ENCODE data around the gene TSC1. TPM values are rescaled to one million over a fixed set of nuclear protein-coding genes. Genes with fewer than 3 reads are reported as not detected.

Gene TSC1
- total RNA-seq, 1 donor from 2014 or later, result 52.8 TPM

GRCh38 chr9:132886334-132886725, 58.1 kb downstream of the TSC1 start:
- Histone ChIP-seq H3K27me3 (ENCODE audit: low read depth) (no peaks in the 10 kb centered on the region), H3K36me3 (peaks cover 6% of the 10 kb centered on the region)
- intact Hi-C loops (cut with micrococcal nuclease), result no loop called here

GRCh38 chr9:132885720-132886333, 58.6 kb downstream of the TSC1 start:
- no peak overlapping the region for H3K27ac ChIP-seq (replicated peaks)
- no peaks in the 10 kb centered on the region for H3K27me3 ChIP-seq (ENCODE audit: low read depth)
- no peak for DNase-seq
- no peaks in the 10 kb centered on the region for H3K9me3 ChIP-seq (replicated peaks)
- no peak overlapping the region for H3K4me3 ChIP-seq
- no peak for TF ChIP-seq CTCF (IDR thresholded peaks at IDR 0.05; ENCODE audit: borderline replicate concordance)
- H3K36me3 ChIP-seq, result peaks cover 6% of the 10 kb centered on the region
- intact Hi-C loops (cut with micrococcal nuclease), result no loop called here
- H3K4me1 ChIP-seq, result no peaks in the 10 kb centered on the region

More at GRCh38 chr9:132886334-132886725, 58.1 kb downstream of the TSC1 start:
- H3K9me3 ChIP-seq (replicated peaks), result no peaks in the 10 kb centered on the region
- H3K4me1 ChIP-seq, result no peaks in the 10 kb centered on the region
- no peak for DNase-seq
- TF ChIP-seq CTCF (IDR thresholded peaks at IDR 0.05; ENCODE audit: borderline replicate concordance), result no peak
- no peak overlapping the region for H3K27ac ChIP-seq (replicated peaks)
- no peak overlapping the region for H3K4me3 ChIP-seq

DNA sequence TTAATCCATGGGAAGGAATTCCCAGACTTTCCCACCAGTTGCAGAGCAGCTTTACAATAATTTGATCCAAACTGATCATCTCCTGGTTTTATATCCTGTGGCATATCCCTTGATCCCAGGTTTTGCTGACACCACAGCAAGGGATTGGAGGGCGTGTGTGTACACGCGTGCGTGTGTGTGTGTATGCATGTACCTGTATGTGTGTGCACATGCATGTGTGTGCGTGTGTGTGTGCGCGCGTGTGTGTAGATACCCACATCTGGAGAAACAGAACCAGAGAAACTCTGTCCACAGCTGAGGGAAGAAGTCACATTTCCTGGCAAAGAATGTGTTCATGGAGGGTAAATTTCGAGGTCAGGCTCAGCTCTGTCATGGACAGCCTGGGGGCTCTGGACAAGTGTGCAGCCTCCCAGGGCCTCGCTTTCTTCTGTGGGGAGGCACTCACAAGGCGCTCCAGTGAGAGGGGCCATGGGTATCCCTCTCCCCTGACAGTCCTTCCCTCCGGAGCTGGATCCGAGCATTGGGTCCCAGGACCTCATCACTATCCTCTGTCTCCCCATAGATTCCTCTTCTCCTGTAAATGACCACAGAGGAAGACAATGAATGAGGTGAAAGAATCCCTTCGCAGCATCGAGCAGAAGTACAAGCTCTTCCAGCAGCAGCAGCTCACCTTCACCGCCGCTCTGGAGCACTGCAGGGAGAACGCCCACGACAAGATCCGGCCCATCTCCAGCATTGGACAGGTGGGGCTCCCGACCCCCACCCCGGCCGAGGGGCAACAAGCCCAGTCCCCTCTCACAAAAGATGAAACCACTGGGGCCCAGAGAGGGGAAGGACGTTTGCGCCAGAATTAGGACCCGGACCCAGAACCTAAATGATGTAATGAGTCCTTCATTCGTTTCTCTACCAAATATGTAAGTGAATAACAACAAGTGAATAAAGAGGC, 60.8 kb downstream of the TSC1 start:
- H3K36me3 ChIP-seq, result peaks cover 6% of the 10 kb centered on the region
- H3K4me1 ChIP-seq, result peaks cover 12% of the 10 kb centered on the region
- H3K27me3 ChIP-seq (ENCODE audit: low read depth), result no peaks in the 10 kb centered on the region
- H3K4me3 ChIP-seq, result no peak overlapping the region
- DNase-seq, result no peak
- intact Hi-C loops (cut with micrococcal nuclease), result no loop called here
- no peak overlapping the region for H3K27ac ChIP-seq (replicated peaks)
- H3K9me3 ChIP-seq (replicated peaks), result no peaks in the 10 kb centered on the region
- no peak for TF ChIP-seq CTCF (IDR thresholded peaks at IDR 0.05; ENCODE audit: borderline replicate concordance)

DNA sequence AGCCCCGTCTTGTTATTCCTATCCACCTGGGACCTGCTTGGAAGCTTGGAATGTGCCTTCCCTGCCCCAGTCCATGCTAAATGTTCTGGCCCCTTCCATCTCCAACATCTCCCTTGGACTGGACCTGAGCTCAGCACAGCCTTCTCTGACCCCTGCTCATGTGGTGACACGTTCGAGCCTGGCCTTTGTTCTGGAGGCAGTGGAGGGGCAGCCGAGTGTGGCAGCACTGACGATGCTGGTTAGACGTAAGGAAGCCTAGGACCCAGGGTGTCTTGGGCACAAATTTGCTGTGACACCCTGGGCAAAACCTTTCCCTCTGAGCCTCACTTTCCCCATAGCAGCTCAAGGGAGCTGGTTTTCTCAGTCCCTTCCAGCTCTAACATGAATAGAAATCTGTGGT, 61.8 kb downstream of the TSC1 start:
- intact Hi-C loops (cut with micrococcal nuclease), result no loop called here
- H3K4me1 ChIP-seq, result peaks cover 21% of the 10 kb centered on the region
- no peak for TF ChIP-seq CTCF (IDR thresholded peaks at IDR 0.05; ENCODE audit: borderline replicate concordance)
- no peaks in the 10 kb centered on the region for H3K36me3 ChIP-seq
- no peak for DNase-seq
- no peak overlapping the region for H3K4me3 ChIP-seq
- H3K9me3 ChIP-seq (replicated peaks), result no peaks in the 10 kb centered on the region
- H3K27ac ChIP-seq (replicated peaks), result no peak overlapping the region
- no peaks in the 10 kb centered on the region for H3K27me3 ChIP-seq (ENCODE audit: low read depth)

DNA sequence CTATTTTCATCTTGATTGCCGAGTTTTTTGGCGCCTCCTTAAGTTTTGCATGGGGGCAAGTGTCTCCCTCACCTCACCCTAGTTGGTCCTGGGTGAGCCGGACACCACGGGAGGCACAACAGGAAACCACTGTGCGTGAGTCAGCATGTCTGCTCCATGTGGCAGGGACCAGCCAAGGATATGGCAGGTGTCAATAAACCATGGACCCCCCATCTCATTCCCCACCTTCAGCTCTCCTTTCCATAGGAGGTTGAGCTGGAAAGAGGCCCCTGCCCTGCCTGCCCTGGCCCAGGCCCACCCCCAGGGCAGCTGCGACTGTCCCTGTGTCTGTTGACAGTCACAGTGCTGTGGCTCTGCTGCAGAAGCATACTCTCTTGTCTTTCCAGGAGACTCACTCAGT, 62.6 kb downstream of the TSC1 start:
- no peak for TF ChIP-seq CTCF (IDR thresholded peaks at IDR 0.05; ENCODE audit: borderline replicate concordance)
- H3K36me3 ChIP-seq, result no peaks in the 10 kb centered on the region
- peaks cover 24% of the 10 kb centered on the region for H3K4me1 ChIP-seq
- DNase-seq, result no peak
- intact Hi-C loops (cut with micrococcal nuclease), result no loop called here
- H3K27ac ChIP-seq (replicated peaks), result no peak overlapping the region
- H3K27me3 ChIP-seq (ENCODE audit: low read depth), result no peaks in the 10 kb centered on the region
- H3K4me3 ChIP-seq, result no peak overlapping the region
- no peaks in the 10 kb centered on the region for H3K9me3 ChIP-seq (replicated peaks)
